ENCODE data around the gene G0S2. TPM values are rescaled to one million over a fixed set of nuclear protein-coding genes. Genes with fewer than 3 reads are reported as not detected.

The G0S2 gene
- polyA plus RNA-seq, 1 donor (not counting 4 experiments of a cell fraction or from before 2014, with no cell fraction given), result 46.2 TPM

GRCh38 chr1:209652121-209652735 is 23.0 kb upstream of the G0S2 start, which contains the start of gene LAMB3:
TSS of gene LAMB3 (minus strand) at chr1:209652425. CDS start at chr1:209650944, 1,481 bp downstream.
- Histone ChIP-seq H3K9ac (ENCODE audit: control insufficient read depth, extremely low read depth, insufficient read depth, low read length) (peak within 1 kb of the TSS; percentile 99), H3K9me1 (ENCODE audit: control insufficient read depth, extremely low read depth, insufficient read depth, low read length) (no peaks in the 10 kb centered on the region), H4K20me1 (ENCODE audit: control insufficient read depth, extremely low read depth, insufficient read depth, low read length) (peaks cover 39% of the 10 kb centered on the region), H3K79me2 (ENCODE audit: control insufficient read depth, insufficient read depth, low read length) (peaks cover 65% of the 10 kb centered on the region), H3K27me3 (ENCODE audit: control insufficient read depth, extremely low read depth, insufficient read depth, low read length) (no peaks in the 10 kb centered on the region), H3K4me2 (ENCODE audit: control insufficient read depth, extremely low read depth, insufficient read depth, low read depth, low read length) (peak within 1 kb of the TSS; percentile 99), H3K4me1 (ENCODE audit: control insufficient read depth, extremely low read depth, insufficient read depth, low read length) (peaks cover 76% of the 10 kb centered on the region), H3K4me3 (ENCODE audit: control insufficient read depth in 2 of 3, extremely low read depth in 1 of 3, insufficient read depth in 2 of 3, low read depth in 1 of 3, low read length in 3 of 3) (peak within 1 kb of the TSS; percentile 71 to 97 (median 97)), H3K36me3 (ENCODE audit: control insufficient read depth in 2 of 2, extremely low read depth in 1 of 2, insufficient read depth in 2 of 2, low read length in 2 of 2) (peaks cover 29 to 42% of the 10 kb centered on the region in 2 experiments), H2AFZ (ENCODE audit: control insufficient read depth, low read length) (no peak within 1 kb of the TSS), H3K27ac (ENCODE audit: control insufficient read depth, insufficient read depth, low read length) (peak within 1 kb of the TSS; percentile 100), H3K9me3 (ENCODE audit: control insufficient read depth, low read depth, low read length) (no peaks in the 10 kb centered on the region)
- no peak for TF ChIP-seq CTCF (optimal IDR thresholded peaks at IDR 0.05 in 1 of 3, IDR thresholded peaks at IDR 0.05 in 1 of 3, conservative IDR thresholded peaks at IDR 0.05 in 1 of 3; ENCODE audit: extremely low read depth in 1 of 3, insufficient read depth in 2 of 3, low read length in 3 of 3)
- no peak for TF ChIP-seq EZH2 (IDR thresholded peaks at IDR 0.05; ENCODE audit: low read length)
- DNase-seq (ENCODE audit: low read depth, low spot score) (peak; percentile 97), FAIRE-seq (peak; percentile 92)
- dilution Hi-C loops (cut with MboI; ENCODE audit: extremely low pct_ligation_motif_present, low sequenced_read_pairs), result no loop called here

DNA sequence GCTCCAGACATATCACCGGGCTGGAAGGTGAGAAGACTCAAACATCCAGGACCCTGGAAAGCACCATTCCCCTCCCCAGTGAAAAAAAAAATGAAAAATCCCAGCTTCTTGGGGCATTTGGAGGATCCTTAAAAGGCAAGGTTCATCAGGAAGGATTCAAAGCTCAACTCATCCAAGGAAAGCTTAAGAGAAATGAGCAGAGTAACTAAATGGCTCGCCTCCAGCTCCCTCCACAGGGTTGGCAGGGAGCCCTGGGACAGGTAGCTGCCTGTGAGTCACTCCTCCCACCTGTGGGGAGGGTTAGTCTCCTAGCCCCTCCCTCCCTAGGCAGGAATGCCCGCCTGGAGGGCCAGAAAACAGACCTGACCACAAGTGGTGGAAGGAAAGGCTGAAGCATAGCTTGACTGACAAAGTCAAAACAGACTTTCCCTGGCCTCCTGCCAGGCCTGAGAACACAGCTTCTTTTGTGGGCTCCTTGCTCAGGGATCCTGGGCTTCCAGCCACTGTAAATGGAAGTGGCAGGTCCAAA is 22.3 kb upstream of the G0S2 start:
- peak; percentile 99 for DNase-seq (ENCODE audit: low read depth, low spot score)
- Histone ChIP-seq H3K4me2 (ENCODE audit: control insufficient read depth, extremely low read depth, insufficient read depth, low read depth, low read length) (peak overlapping the region; percentile 99), H4K20me1 (ENCODE audit: control insufficient read depth, extremely low read depth, insufficient read depth, low read length) (peaks cover 33% of the 10 kb centered on the region), H3K79me2 (ENCODE audit: control insufficient read depth, insufficient read depth, low read length) (peaks cover 58% of the 10 kb centered on the region), H2AFZ (ENCODE audit: control insufficient read depth, low read length) (no peak overlapping the region), H3K36me3 (ENCODE audit: control insufficient read depth in 2 of 2, extremely low read depth in 1 of 2, insufficient read depth in 2 of 2, low read length in 2 of 2) (peaks cover 25 to 36% of the 10 kb centered on the region in 2 experiments), H3K4me3 (ENCODE audit: control insufficient read depth in 2 of 3, extremely low read depth in 1 of 3, insufficient read depth in 2 of 3, low read depth in 1 of 3, low read length in 3 of 3) (peak overlapping the region; percentile 71 to 97 (median 97)), H3K9me1 (ENCODE audit: control insufficient read depth, extremely low read depth, insufficient read depth, low read length) (no peaks in the 10 kb centered on the region), H3K27me3 (ENCODE audit: control insufficient read depth, extremely low read depth, insufficient read depth, low read length) (no peaks in the 10 kb centered on the region), H3K4me1 (ENCODE audit: control insufficient read depth, extremely low read depth, insufficient read depth, low read length) (peaks cover 77% of the 10 kb centered on the region), H3K9me3 (ENCODE audit: control insufficient read depth, low read depth, low read length) (no peaks in the 10 kb centered on the region), H3K27ac (ENCODE audit: control insufficient read depth, insufficient read depth, low read length) (peak overlapping the region; percentile 100), H3K9ac (ENCODE audit: control insufficient read depth, extremely low read depth, insufficient read depth, low read length) (peak overlapping the region; percentile 99)
- FAIRE-seq, result peak; percentile 100
- dilution Hi-C loops (cut with MboI; ENCODE audit: extremely low pct_ligation_motif_present, low sequenced_read_pairs), result no loop called here
- TF ChIP-seq EZH2 (IDR thresholded peaks at IDR 0.05; ENCODE audit: low read length) (no peak), CTCF (optimal IDR thresholded peaks at IDR 0.05 in 1 of 3, IDR thresholded peaks at IDR 0.05 in 1 of 3, conservative IDR thresholded peaks at IDR 0.05 in 1 of 3; ENCODE audit: extremely low read depth in 1 of 3, insufficient read depth in 2 of 3, low read length in 3 of 3) (no peak)
